ENCODE results near the gene R3HCC1L.

DNA sequence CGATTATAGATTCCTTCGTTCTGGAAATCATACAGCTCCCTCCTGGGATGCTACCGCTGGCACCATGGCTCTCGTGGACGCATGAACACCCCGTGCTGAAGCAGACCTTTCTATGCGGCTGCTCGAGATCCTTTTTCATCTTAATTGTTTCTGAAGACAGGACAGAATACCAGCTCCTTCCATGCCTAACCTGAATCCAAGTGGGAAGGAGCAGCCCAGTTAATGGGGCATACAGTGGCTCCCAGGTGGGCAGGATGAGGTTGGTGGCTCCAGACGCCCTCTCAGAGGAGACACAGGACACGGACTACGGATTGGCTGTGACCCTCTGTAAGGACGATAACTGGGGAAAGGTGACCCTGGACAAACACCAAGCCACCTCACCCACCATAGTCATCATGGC is 152.0 kb downstream of the R3HCC1L start:
- TF ChIP-seq, protein P1, sequence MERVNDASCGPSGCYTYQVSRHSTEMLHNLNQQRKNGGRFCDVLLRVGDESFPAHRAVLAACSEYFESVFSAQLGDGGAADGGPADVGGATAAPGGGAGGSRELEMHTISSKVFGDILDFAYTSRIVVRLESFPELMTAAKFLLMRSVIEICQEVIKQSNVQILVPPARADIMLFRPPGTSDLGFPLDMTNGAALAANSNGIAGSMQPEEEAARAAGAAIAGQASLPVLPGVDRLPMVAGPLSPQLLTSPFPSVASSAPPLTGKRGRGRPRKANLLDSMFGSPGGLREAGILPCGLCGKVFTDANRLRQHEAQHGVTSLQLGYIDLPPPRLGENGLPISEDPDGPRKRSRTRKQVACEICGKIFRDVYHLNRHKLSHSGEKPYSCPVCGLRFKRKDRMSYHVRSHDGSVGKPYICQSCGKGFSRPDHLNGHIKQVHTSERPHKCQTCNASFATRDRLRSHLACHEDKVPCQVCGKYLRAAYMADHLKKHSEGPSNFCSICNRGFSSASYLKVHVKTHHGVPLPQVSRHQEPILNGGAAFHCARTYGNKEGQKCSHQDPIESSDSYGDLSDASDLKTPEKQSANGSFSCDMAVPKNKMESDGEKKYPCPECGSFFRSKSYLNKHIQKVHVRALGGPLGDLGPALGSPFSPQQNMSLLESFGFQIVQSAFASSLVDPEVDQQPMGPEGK (CRISPR knock-in tag; IDR thresholded peaks at IDR 0.05; ENCODE audit: borderline replicate concordance), result no peak
- no peak for TF ChIP-seq ZNF8 (CRISPR knock-in tag; IDR thresholded peaks at IDR 0.05)
- no peak for TF ChIP-seq ZFP3 (CRISPR knock-in tag; IDR thresholded peaks at IDR 0.05)
- no peak for TF ChIP-seq TOX (CRISPR knock-in tag; IDR thresholded peaks at IDR 0.05; ENCODE audit: borderline replicate concordance)
- TF ChIP-seq, protein P2, sequence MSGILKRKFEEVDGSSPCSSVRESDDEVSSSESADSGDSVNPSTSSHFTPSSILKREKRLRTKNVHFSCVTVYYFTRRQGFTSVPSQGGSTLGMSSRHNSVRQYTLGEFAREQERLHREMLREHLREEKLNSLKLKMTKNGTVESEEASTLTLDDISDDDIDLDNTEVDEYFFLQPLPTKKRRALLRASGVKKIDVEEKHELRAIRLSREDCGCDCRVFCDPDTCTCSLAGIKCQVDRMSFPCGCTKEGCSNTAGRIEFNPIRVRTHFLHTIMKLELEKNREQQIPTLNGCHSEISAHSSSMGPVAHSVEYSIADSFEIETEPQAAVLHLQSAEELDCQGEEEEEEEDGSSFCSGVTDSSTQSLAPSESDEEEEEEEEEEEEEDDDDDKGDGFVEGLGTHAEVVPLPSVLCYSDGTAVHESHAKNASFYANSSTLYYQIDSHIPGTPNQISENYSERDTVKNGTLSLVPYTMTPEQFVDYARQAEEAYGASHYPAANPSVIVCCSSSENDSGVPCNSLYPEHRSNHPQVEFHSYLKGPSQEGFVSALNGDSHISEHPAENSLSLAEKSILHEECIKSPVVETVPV (CRISPR knock-in tag; IDR thresholded peaks at IDR 0.05), result no peak
- TF ChIP-seq, protein P3, sequence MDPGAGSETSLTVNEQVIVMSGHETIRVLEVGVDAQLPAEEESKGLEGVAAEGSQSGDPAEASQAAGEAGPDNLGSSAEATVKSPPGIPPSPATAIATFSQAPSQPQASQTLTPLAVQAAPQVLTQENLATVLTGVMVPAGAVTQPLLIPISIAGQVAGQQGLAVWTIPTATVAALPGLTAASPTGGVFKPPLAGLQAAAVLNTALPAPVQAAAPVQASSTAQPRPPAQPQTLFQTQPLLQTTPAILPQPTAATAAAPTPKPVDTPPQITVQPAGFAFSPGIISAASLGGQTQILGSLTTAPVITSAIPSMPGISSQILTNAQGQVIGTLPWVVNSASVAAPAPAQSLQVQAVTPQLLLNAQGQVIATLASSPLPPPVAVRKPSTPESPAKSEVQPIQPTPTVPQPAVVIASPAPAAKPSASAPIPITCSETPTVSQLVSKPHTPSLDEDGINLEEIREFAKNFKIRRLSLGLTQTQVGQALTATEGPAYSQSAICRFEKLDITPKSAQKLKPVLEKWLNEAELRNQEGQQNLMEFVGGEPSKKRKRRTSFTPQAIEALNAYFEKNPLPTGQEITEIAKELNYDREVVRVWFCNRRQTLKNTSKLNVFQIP (CRISPR knock-in tag; IDR thresholded peaks at IDR 0.05; ENCODE audit: borderline replicate concordance, low read depth), result no peak
- TF ChIP-seq ISL1 (CRISPR knock-in tag; IDR thresholded peaks at IDR 0.05), result no peak
- TF ChIP-seq ZFP30 (CRISPR knock-in tag; IDR thresholded peaks at IDR 0.05), result no peak
- TF ChIP-seq BACH2 (CRISPR knock-in tag; IDR thresholded peaks at IDR 0.05; ENCODE audit: borderline replicate concordance), result no peak
- no peak for TF ChIP-seq ZNF565 (CRISPR knock-in tag; conservative IDR thresholded peaks at IDR 0.05; ENCODE audit: low read depth)
- no peak for TF ChIP-seq SNAI2 (CRISPR knock-in tag; IDR thresholded peaks at IDR 0.05)
